Adrenal gland (tissue), 5 donors: ENCODE data around the gene SEMA3E.

Experiments used
- POLR2A ChIP-seq, 2 donors: fragments of 450-650 bp; IDR thresholded peaks; one replicate each; pipeline ENCODE4 v1.6.1; 2017; ENCODE audit warnings: antibody characterized with exemption in 2 of 2, mild to moderate bottlenecking in 2 of 2, moderate library complexity in 1 of 2
- TF ChIP-seq, protein P1 (sequence below), 6 experiments: fragments of 450-650 bp in 4 of 6; fragments of 200-600 bp in 2 of 6; sonication (generic) in 1 of 6; IDR thresholded peaks; 1 replicate in 5 of 6; 2 replicates in 1 of 6; pipeline versions ENCODE4 v1.5.1 to v1.8.0; 2016 to 2021; ENCODE audit warnings: antibody characterized with exemption in 6 of 6, mild to moderate bottlenecking in 2 of 6, moderate library complexity in 1 of 6
- donor health status: DM: no; HTN: no; CAD: no.

DNA sequence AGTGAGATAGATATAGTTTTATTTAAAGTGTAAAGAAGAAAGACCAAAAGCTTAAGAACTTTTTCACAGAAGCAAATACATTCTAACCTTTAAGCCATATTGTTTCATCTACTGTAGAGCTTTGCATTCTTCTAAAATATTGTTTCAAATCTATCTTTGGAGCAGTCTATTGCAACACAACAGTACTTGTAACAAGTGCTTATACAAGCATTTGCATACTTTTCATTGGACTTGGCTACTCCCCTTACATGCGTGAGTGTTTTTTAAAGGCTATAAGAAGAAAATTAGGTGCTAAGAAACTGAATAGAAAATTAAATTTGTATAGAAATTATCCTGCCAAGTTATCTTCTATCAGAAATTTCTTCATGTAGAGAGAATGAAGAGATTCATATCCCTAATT, 45.3 kb downstream of the SEMA3E start:
- TF ChIP-seq, protein P1, sequence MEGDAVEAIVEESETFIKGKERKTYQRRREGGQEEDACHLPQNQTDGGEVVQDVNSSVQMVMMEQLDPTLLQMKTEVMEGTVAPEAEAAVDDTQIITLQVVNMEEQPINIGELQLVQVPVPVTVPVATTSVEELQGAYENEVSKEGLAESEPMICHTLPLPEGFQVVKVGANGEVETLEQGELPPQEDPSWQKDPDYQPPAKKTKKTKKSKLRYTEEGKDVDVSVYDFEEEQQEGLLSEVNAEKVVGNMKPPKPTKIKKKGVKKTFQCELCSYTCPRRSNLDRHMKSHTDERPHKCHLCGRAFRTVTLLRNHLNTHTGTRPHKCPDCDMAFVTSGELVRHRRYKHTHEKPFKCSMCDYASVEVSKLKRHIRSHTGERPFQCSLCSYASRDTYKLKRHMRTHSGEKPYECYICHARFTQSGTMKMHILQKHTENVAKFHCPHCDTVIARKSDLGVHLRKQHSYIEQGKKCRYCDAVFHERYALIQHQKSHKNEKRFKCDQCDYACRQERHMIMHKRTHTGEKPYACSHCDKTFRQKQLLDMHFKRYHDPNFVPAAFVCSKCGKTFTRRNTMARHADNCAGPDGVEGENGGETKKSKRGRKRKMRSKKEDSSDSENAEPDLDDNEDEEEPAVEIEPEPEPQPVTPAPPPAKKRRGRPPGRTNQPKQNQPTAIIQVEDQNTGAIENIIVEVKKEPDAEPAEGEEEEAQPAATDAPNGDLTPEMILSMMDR (IDR thresholded peaks at IDR 0.05): no peak
- no peak for TF ChIP-seq POLR2A (IDR thresholded peaks at IDR 0.05)
